T-cell (primary cell): Measurements from ENCODE around the gene HSPB1. TPM values are rescaled to one million over a fixed set of nuclear protein-coding genes. Genes with fewer than 3 reads are reported as not detected.

ENCODE experiments used
- ATAC-seq, 4 experiments: fragments of 200-7000 bp in 3 of 4; fragments of 150-1000 bp in 1 of 4; cut with Tn5 transposase; replicated peaks in 1 of 4; 1 replicate in 3 of 4; 2 replicates in 1 of 4; pipeline ENCODE4 v1.10.0; 2021; ENCODE audit warnings: moderate library complexity in 3 of 4, mild to moderate bottlenecking in 2 of 4, moderate number of reproducible peaks in 1 of 4
- CTCF ChIA-PET, 2 donors: fragments of 300-600 bp; sonication (Branson Sonifier 250); formaldehyde crosslinking; loops; one replicate each; lab custom pipeline; 2022; ENCODE audit warnings: antibody characterized with exemption in 2 of 2; lab: Charles Lee
- POLR2A ChIA-PET, 2 donors: fragments of 300-600 bp; sonication (Branson Sonifier 250); formaldehyde crosslinking; loops; one replicate each; lab custom pipeline; 2022; ENCODE audit warnings: antibody characterized with exemption in 2 of 2; lab: Charles Lee
- DNase-seq, 35 experiments: peaks; one replicate each; pipeline versions ENCODE4 v3.0.0 to v3.0.0-alpha.2; 2013 to 2023
- H3K27ac ChIP-seq: one replicate; pipeline ENCODE4 v1.5.1; 2013; ENCODE audit warnings: low read length
- H3K27me3 ChIP-seq, 2 experiments: replicated peaks in 1 of 2; 1 replicate in 1 of 2; 2 replicates in 1 of 2; pipeline versions ENCODE4 v1.6.1 to v1.7.0; 2013; ENCODE audit warnings: low read length in 1 of 2, mixed read lengths in 1 of 2; ENCODE audit not compliant: control insufficient read depth in 2 of 2, insufficient read depth in 2 of 2; ENCODE audit errors: extremely low read depth in 1 of 2
- H3K36me3 ChIP-seq, 2 donors: 1 replicate in 1 of 2; 2 replicates in 1 of 2; pipeline versions ENCODE4 v1.6.1 to v1.7.0; 2013; ENCODE audit warnings: low read length in 1 of 2; ENCODE audit not compliant: control insufficient read depth in 2 of 2, insufficient read depth in 1 of 2; ENCODE audit errors: extremely low read depth in 1 of 2
- H3K4me1 ChIP-seq, 2 experiments: 1 replicate in 1 of 2; 2 replicates in 1 of 2; pipeline versions ENCODE4 v1.6.1 to v1.7.0; 2013; ENCODE audit warnings: low read length in 2 of 2, mixed read lengths in 1 of 2; ENCODE audit not compliant: insufficient read depth in 2 of 2, control insufficient read depth in 1 of 2; ENCODE audit errors: extremely low read depth in 1 of 2
- H3K4me3 ChIP-seq, 2 donors: 1 replicate in 1 of 2; 2 replicates in 1 of 2; pipeline versions ENCODE4 v1.5.1 to v1.7.0; 2013; ENCODE audit warnings: mild to moderate bottlenecking in 2 of 2, low read length in 1 of 2, moderate library complexity in 1 of 2; ENCODE audit not compliant: control insufficient read depth in 1 of 2; ENCODE audit errors: extremely low read depth in 1 of 2
- H3K9me3 ChIP-seq: 2 replicates; pipeline ENCODE4 v1.7.0; 2013
- H3K27ac Mint-ChIP-seq, 2 donors: one replicate each; pipeline ENCODE4 v1.8.0; 2020 to 2021; ENCODE audit warnings: mild to moderate bottlenecking in 2 of 2, mixed read lengths in 2 of 2
- H3K27me3 Mint-ChIP-seq, 2 donors: one replicate each; pipeline ENCODE4 v1.8.0; 2021 to 2022; ENCODE audit warnings: mixed read lengths in 2 of 2
- H3K36me3 Mint-ChIP-seq: one replicate; pipeline ENCODE4 v1.8.0; 2021; ENCODE audit warnings: mixed read lengths
- H3K4me1 Mint-ChIP-seq, 3 donors: one replicate each; pipeline ENCODE4 v1.8.0; 2020 to 2022; ENCODE audit warnings: mixed read lengths in 3 of 3, mild to moderate bottlenecking in 1 of 3
- H3K4me3 Mint-ChIP-seq, 3 donors: one replicate each; pipeline ENCODE4 v1.8.0; 2020 to 2022; ENCODE audit warnings: mild to moderate bottlenecking in 3 of 3, mixed read lengths in 3 of 3, moderate library complexity in 3 of 3
- H3K9me3 Mint-ChIP-seq, 3 donors: one replicate each; pipeline ENCODE4 v1.8.0; 2020 to 2022; ENCODE audit warnings: mixed read lengths in 3 of 3
- whole genome bisulfite sequencing: methylation state at CpG from one replicate; pipeline ENCODE4 v1.1.5; 2013; ENCODE audit warnings: missing lambda C conversion rate; ENCODE audit not compliant: insufficient coverage; 5-methylcytosine and 5-hydroxymethylcytosine counted together
- total RNA-seq, 35 experiments: library from RNA in 6 of 35; stranded (reverse) in 6 of 35; fragments of 120-200 nt in 1 of 35; gene quantifications; one replicate each; pipeline versions ENCODE4 v1.2.1 to v1.2.4 and lab custom pipeline; 2013 to 2026

The HSPB1 gene
- total RNA-seq, 5 donors from 2014 or later (not counting 1 experiment from before 2014, with no cell fraction given), result 38.1 to 43.6 (median 40.1) TPM

DNA sequence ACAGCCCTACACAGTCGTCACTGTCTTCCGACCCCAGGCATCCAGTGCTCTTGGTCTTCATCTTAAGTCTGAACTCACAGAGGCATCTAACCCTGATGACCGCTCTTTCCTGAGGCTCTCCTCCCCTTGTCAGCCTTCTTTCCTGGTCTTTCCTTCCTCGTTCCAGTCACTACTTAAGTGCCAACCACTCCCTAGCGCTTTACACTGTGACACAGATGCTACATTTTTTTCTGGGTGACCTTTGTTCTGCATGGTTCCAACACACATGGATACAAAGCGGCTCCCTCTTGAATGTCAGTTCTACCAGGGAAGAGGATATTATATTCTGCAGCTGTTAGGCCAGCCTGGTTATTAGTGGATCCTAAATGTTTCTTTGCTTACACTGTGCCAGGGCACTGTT lies 43.6 kb downstream of the HSPB1 start:
- Mint-ChIP-seq H3K4me3 (no peak overlapping the region), H3K36me3 (peaks cover 60% of the 10 kb centered on the region), H3K27me3 (no peaks in the 10 kb centered on the region), H3K27ac (peak overlapping the region in 1 of 2 donors; percentile 77), H3K4me1 (peaks cover 69 to 75% (median 72%) of the 10 kb centered on the region in 3 donors), H3K9me3 (no peaks in the 10 kb centered on the region)
- POLR2A ChIA-PET, result no interaction called here
- ATAC-seq (no peak), DNase-seq (no peak)
- WGBS, result 95% methylated on average over 4 of the region's 6 CpGs
- CTCF ChIA-PET, result no interaction called here
- Histone ChIP-seq H3K36me3 (peaks cover 11 to 65% of the 10 kb centered on the region in 2 donors), H3K4me3 (no peak overlapping the region), H3K9me3 (no peaks in the 10 kb centered on the region), H3K27ac (no peak overlapping the region), H3K4me1 (peaks cover 9 to 12% of the 10 kb centered on the region in 2 experiments), H3K27me3 (no peaks in the 10 kb centered on the region)

DNA sequence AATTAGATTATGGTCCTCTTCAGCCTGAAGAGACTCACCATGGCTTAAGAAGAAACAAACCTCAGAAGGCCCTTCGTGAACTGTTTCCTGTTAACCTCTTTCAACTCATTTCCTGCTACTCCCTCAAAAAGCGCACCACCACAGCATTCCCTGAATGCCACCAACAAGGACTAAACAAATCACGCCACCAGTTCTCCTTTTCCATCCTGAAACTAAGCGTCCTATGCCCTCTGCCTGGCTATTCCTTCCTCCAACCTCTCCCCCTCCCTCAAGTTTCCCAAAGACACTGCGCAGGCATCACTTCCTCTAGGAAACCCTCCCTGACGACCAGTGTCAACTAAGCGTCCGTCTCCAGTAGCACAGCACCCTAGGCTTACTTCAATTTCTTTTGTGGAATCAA lies 44.3 kb downstream of the HSPB1 start:
- ATAC-seq, result peak in 3 of 4 experiments; percentile 32 to 53 (median 48)
- Histone ChIP-seq H3K36me3 (peaks cover 11 to 63% of the 10 kb centered on the region in 2 donors), H3K27ac (no peak overlapping the region), H3K9me3 (no peaks in the 10 kb centered on the region), H3K27me3 (no peaks in the 10 kb centered on the region), H3K4me3 (no peak overlapping the region), H3K4me1 (peaks cover 9 to 12% of the 10 kb centered on the region in 2 experiments)
- no peaks in the 10 kb centered on the region for H3K9me3 Mint-ChIP-seq
- peak overlapping the region; percentile 65 to 77 for H3K27ac Mint-ChIP-seq
- no peaks in the 10 kb centered on the region for H3K27me3 Mint-ChIP-seq
- ChIA-PET POLR2A (no interaction called here), CTCF (no interaction called here)
- no peak for DNase-seq
- peaks cover 69 to 77% (median 73%) of the 10 kb centered on the region in 3 donors for H3K4me1 Mint-ChIP-seq
- WGBS, result 38% methylated on average over 8 of the region's 8 CpGs
- peaks cover 65% of the 10 kb centered on the region for H3K36me3 Mint-ChIP-seq
- peak overlapping the region in 2 of 3 donors; percentile 11 to 58 for H3K4me3 Mint-ChIP-seq

DNA sequence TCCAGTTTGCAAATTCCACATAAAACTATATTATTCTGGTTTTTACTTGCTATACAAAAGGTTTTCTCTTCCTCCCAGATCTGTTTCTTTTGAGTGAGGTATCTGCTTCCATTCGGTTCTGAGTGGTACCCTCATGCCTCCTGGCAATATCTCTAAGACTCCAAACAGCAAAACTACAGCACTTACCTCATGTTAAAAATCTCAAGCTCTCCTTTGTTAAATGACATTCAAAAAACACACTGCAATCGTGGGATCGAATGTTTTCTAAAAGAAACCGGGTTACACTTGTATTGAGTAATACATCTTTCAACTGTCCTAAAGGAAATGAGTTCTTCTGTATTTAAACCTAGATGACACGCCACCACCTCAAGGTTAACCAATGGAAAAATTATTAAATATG lies 45.2 kb downstream of the HSPB1 start:
- Mint-ChIP-seq H3K36me3 (peaks cover 61% of the 10 kb centered on the region), H3K4me1 (peaks cover 69 to 76% (median 73%) of the 10 kb centered on the region in 3 donors), H3K4me3 (peak overlapping the region in 1 of 3 donors; percentile 58), H3K27me3 (no peaks in the 10 kb centered on the region), H3K9me3 (no peaks in the 10 kb centered on the region), H3K27ac (peak overlapping the region; percentile 37 to 54)
- POLR2A ChIA-PET, result interaction anchor here (0.6 to 0.7 kb wide), 2 partner anchors 20 to 608 kb away, joined by 3 to 7 read pairs; no protein-coding TSS in a partner anchor
- Histone ChIP-seq H3K9me3 (no peaks in the 10 kb centered on the region), H3K4me3 (no peak overlapping the region), H3K27ac (no peak overlapping the region), H3K36me3 (peaks cover 11 to 65% of the 10 kb centered on the region in 2 donors), H3K4me1 (peaks cover 9 to 17% of the 10 kb centered on the region in 2 experiments), H3K27me3 (no peaks in the 10 kb centered on the region)
- ATAC-seq, result no peak
- CTCF ChIA-PET, result interaction anchor here in 1 of 2 donors (0.7 kb wide), 2 partner anchors 478 to 620 kb away, joined by 3 read pairs; no protein-coding TSS in a partner anchor
- WGBS, result no CpG with 5 or more reads among the region's 5 CpGs
- DNase-seq, result no peak

DNA sequence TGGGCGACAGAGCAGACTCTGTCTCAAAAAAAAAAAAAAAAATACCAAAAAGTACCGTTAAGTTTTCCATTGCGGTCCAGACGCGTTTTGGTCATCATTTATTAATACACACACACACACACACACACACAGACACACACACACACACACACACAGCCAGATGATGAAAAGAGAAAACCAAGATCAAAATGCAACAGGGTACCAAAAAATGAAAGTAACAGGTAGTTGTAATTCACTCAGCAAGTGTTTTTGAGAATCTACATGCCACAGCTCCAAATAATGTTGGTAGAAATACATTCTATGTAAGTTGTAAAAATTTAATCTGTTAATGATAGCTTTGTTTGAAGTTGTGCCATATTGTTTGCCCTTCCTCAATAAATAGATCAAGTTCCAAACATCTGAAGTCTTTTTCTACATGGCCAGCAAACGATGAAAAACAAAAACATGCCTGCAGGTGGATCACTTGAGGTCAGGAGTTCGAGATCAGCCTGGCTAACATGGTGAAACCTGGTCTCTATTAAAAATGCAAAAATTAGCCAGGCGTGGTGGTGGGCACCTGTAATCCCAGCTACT lies 46.9 kb downstream of the HSPB1 start:
- DNase-seq (no peak), ATAC-seq (no peak)
- H3K27ac ChIP-seq, result no peak overlapping the region
- ChIA-PET CTCF (no interaction called here), POLR2A (interaction anchor here in 1 of 2 donors (0.7 kb wide), 1 partner anchor 68 kb away, joined by 5 read pairs; no protein-coding TSS in a partner anchor)
- H3K9me3 ChIP-seq, result no peaks in the 10 kb centered on the region
- 100% methylated on average over 4 of the region's 8 CpGs for WGBS
- H3K27ac Mint-ChIP-seq, result no peak overlapping the region
- no peak overlapping the region for H3K4me3 Mint-ChIP-seq
- H3K4me1 Mint-ChIP-seq, result peaks cover 64 to 74% (median 65%) of the 10 kb centered on the region in 3 donors
- peaks cover 50% of the 10 kb centered on the region for H3K36me3 Mint-ChIP-seq
- no peaks in the 10 kb centered on the region for H3K27me3 ChIP-seq
- no peaks in the 10 kb centered on the region for H3K27me3 Mint-ChIP-seq
- no peak overlapping the region for H3K4me3 ChIP-seq
- H3K4me1 ChIP-seq, result peaks cover 9 to 30% of the 10 kb centered on the region in 2 experiments
- peaks cover 11 to 51% of the 10 kb centered on the region in 2 donors for H3K36me3 ChIP-seq
- H3K9me3 Mint-ChIP-seq, result no peaks in the 10 kb centered on the region

DNA sequence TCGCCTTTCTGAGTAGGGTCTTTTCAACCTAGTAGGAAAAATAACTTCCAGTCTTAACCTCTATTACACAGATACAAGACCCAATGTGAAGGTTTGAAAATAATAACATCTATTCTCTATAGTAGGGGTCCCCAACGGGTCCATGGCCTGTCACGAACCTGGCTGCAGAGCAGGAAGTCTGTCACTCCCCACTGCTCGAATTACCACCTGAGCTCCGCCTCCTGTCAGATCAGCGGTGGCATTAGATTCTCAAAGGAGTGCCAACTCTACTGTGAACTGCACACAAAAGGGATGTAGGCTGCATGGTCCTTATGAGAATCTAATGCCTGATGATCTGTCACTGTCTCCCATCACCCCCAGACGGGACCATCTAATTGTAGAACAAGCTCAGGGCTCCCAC lies 48.9 kb downstream of the HSPB1 start:
- Mint-ChIP-seq H3K27me3 (no peaks in the 10 kb centered on the region), H3K27ac (no peak overlapping the region), H3K36me3 (peaks cover 51% of the 10 kb centered on the region), H3K4me1 (peaks cover 72 to 80% (median 73%) of the 10 kb centered on the region in 3 donors), H3K4me3 (no peak overlapping the region), H3K9me3 (no peaks in the 10 kb centered on the region)
- 80% methylated on average over 5 of the region's 7 CpGs for WGBS
- no peak overlapping the region for H3K27ac ChIP-seq
- H3K4me3 ChIP-seq, result no peak overlapping the region
- H3K36me3 ChIP-seq, result peaks cover 7 to 37% of the 10 kb centered on the region in 2 donors
- ChIA-PET POLR2A (interaction anchor here in 1 of 2 donors (0.6 kb wide), 1 partner anchor 74 kb away, joined by 3 read pairs; no protein-coding TSS in a partner anchor), CTCF (interaction anchor here (0.5 to 1.2 kb wide), 3 partner anchors 21 to 71 kb away, joined by 3 read pairs; no protein-coding TSS in a partner anchor)
- peaks cover 10 to 31% of the 10 kb centered on the region in 2 experiments for H3K4me1 ChIP-seq
- no peaks in the 10 kb centered on the region for H3K27me3 ChIP-seq
- H3K9me3 ChIP-seq, result no peaks in the 10 kb centered on the region
- DNase-seq, result no peak
- no peak for ATAC-seq

DNA sequence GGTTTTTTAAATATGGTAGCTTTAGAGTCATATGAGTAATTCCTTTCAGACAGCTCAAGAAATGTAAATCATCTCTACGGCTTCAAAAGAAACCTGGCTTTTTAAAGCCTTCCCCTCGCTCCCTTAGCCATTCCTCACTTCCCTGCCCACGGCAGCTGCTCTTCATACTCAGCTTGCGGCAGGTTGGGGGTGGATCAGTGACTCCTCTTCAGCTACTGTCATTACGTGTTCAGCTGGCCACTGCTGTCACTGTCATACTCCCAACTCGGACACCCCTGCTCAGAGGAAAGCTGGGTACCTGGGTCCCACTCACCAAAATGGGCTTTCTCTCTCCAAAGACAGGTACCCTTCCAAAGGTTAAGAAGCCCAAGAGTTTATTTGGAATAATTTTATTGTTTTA lies 49.7 kb downstream of the HSPB1 start:
- no peak overlapping the region for H3K4me3 ChIP-seq
- no peaks in the 10 kb centered on the region for H3K9me3 ChIP-seq
- H3K4me1 Mint-ChIP-seq, result peaks cover 71 to 79% (median 72%) of the 10 kb centered on the region in 3 donors
- ChIA-PET CTCF (interaction anchor here in 1 of 2 donors (0.5 to 1.2 kb wide), 3 partner anchors 16 to 72 kb away, joined by 3 to 5 read pairs (median 3); no protein-coding TSS in a partner anchor), POLR2A (no interaction called here)
- DNase-seq (no peak), ATAC-seq (no peak)
- no peaks in the 10 kb centered on the region for H3K27me3 ChIP-seq
- peaks cover 43% of the 10 kb centered on the region for H3K36me3 Mint-ChIP-seq
- H3K36me3 ChIP-seq, result peaks cover 1 to 32% of the 10 kb centered on the region in 2 donors
- WGBS, result 40% methylated on average over 1 of the region's 6 CpGs
- no peak overlapping the region for H3K27ac ChIP-seq
- no peaks in the 10 kb centered on the region for H3K9me3 Mint-ChIP-seq
- no peaks in the 10 kb centered on the region for H3K27me3 Mint-ChIP-seq
- H3K4me3 Mint-ChIP-seq, result peak overlapping the region in 1 of 3 donors; percentile 28
- H3K27ac Mint-ChIP-seq, result no peak overlapping the region
- peaks cover 9 to 27% of the 10 kb centered on the region in 2 experiments for H3K4me1 ChIP-seq
